SK-N-SH treated with all-trans-retinoic acid at 6 μM for 48 hours (cell line): ENCODE measurements around the gene CYREN.
A peak's percentile ranks its signal among the peaks of the same experiment; 100 is the strongest.

Experiments
- ATAC-seq: fragments of 200-7000 bp; cut with Tn5 transposase; 3 replicates; pipeline ENCODE4 v1.9.1; 2020; ENCODE audit warnings: mild to moderate bottlenecking, moderate library complexity
- ARNTL ChIP-seq: fragments of 450-650 bp; formaldehyde crosslinking; IDR thresholded peaks from 2 replicates; pipeline ENCODE4 v1.5.0; 2020; ENCODE audit warnings: low read depth, mild to moderate bottlenecking, moderate library complexity, borderline replicate concordance
- BACH2 ChIP-seq: fragments of 250-450 bp; sonication (Bioruptor Pico); IDR thresholded peaks from 2 replicates; pipeline ENCODE4 v1.9.0; 2021; ENCODE audit warnings: mild to moderate bottlenecking, borderline replicate concordance
- CSDC2 ChIP-seq: fragments of 250-450 bp; sonication (Bioruptor Pico); IDR thresholded peaks from 2 replicates; pipeline ENCODE4 v1.5.0; 2020; ENCODE audit warnings: mild to moderate bottlenecking, moderate library complexity
- GLIS3 ChIP-seq: fragments of 250-450 bp; sonication (Bioruptor Pico); IDR thresholded peaks from 2 replicates; pipeline ENCODE4 v1.5.0; 2020; ENCODE audit warnings: mild to moderate bottlenecking, moderate library complexity
- ISL1 ChIP-seq: fragments of 250-450 bp; sonication (Bioruptor Pico); IDR thresholded peaks from 2 replicates; pipeline ENCODE4 v2.1.2; 2022; ENCODE audit warnings: mild to moderate bottlenecking, moderate library complexity
- OSR1 ChIP-seq: fragments of 250-450 bp; sonication (Bioruptor Pico); IDR thresholded peaks from 2 replicates; pipeline ENCODE4 v1.8.0; 2022; ENCODE audit warnings: moderate library complexity, mild to moderate bottlenecking, inconsistent platforms
- RARB ChIP-seq: fragments of 250-450 bp; sonication (Bioruptor Pico); IDR thresholded peaks from 2 replicates; pipeline ENCODE4 v1.8.0; 2021; ENCODE audit warnings: mild to moderate bottlenecking, moderate library complexity
- SNAI2 ChIP-seq: fragments of 250-450 bp; sonication (Bioruptor Pico); IDR thresholded peaks from 2 replicates; pipeline ENCODE4 v1.5.0; 2020; ENCODE audit warnings: mild to moderate bottlenecking, moderate library complexity
- TCF4 ChIP-seq: fragments of 250-450 bp; sonication (Bioruptor Pico); IDR thresholded peaks from 2 replicates; pipeline ENCODE4 v1.8.0; 2021; ENCODE audit warnings: mild to moderate bottlenecking, moderate library complexity, borderline replicate concordance
- TOX ChIP-seq: fragments of 250-450 bp; sonication (Bioruptor Pico); IDR thresholded peaks from 2 replicates; pipeline ENCODE4 v1.8.0; 2021; ENCODE audit warnings: mild to moderate bottlenecking, moderate library complexity, borderline replicate concordance
- ZC3H10 ChIP-seq: fragments of 250-450 bp; sonication (Bioruptor Pico); IDR thresholded peaks from 2 replicates; pipeline ENCODE4 v1.5.1; 2021; ENCODE audit warnings: mild to moderate bottlenecking, moderate library complexity
- ZFP3 ChIP-seq: fragments of 250-450 bp; sonication (Bioruptor Pico); IDR thresholded peaks from 2 replicates; pipeline ENCODE4 v1.5.0; 2020; ENCODE audit warnings: mild to moderate bottlenecking, moderate library complexity
- ZFP30 ChIP-seq: fragments of 450-650 bp; formaldehyde crosslinking; IDR thresholded peaks from 2 replicates; pipeline ENCODE4 v1.5.0; 2022; ENCODE audit warnings: mild to moderate bottlenecking, moderate library complexity
- ZNF565 ChIP-seq: fragments of 450-650 bp; formaldehyde crosslinking; conservative IDR thresholded peaks from 2 replicates; pipeline ENCODE4 v1.5.0; 2020; ENCODE audit warnings: low read depth, mild to moderate bottlenecking, moderate library complexity
- ZNF70 ChIP-seq: fragments of 450-650 bp; formaldehyde crosslinking; IDR thresholded peaks from 2 replicates; pipeline ENCODE4 v1.5.0; 2020; ENCODE audit warnings: mild to moderate bottlenecking, moderate library complexity
- ZNF8 ChIP-seq: fragments of 450-650 bp; formaldehyde crosslinking; IDR thresholded peaks from 2 replicates; pipeline ENCODE4 v1.5.0; 2020; ENCODE audit warnings: mild to moderate bottlenecking, moderate library complexity
- TF ChIP-seq, protein P1 (sequence below): fragments of 250-450 bp; sonication (Bioruptor Pico); IDR thresholded peaks from 2 replicates; pipeline ENCODE4 v1.5.0; 2020; ENCODE audit warnings: mild to moderate bottlenecking, moderate library complexity
- TF ChIP-seq, protein P2 (sequence below): fragments of 250-450 bp; sonication (Bioruptor Pico); IDR thresholded peaks from 2 replicates; pipeline ENCODE4 v1.8.0; 2021; ENCODE audit warnings: low read depth, mild to moderate bottlenecking, moderate library complexity, borderline replicate concordance
- TF ChIP-seq, protein P3 (sequence below): fragments of 250-450 bp; sonication (Bioruptor Pico); IDR thresholded peaks from 2 replicates; pipeline ENCODE4 v1.8.0; 2020; ENCODE audit warnings: mild to moderate bottlenecking, moderate library complexity, borderline replicate concordance
- TF ChIP-seq, protein P4 (sequence below): fragments of 250-450 bp; sonication (Bioruptor Pico); IDR thresholded peaks from 2 replicates; pipeline ENCODE4 v1.5.1; 2020; ENCODE audit warnings: low read depth, mild to moderate bottlenecking, moderate library complexity
- TF ChIP-seq, protein P5 (sequence below): fragments of 250-450 bp; sonication (Bioruptor Pico); IDR thresholded peaks from 2 replicates; pipeline ENCODE4 v1.5.1; 2021; ENCODE audit warnings: mild to moderate bottlenecking, moderate library complexity

Gene CYREN, protein sequence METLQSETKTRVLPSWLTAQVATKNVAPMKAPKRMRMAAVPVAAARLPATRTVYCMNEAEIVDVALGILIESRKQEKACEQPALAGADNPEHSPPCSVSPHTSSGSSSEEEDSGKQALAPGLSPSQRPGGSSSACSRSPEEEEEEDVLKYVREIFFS

DNA sequence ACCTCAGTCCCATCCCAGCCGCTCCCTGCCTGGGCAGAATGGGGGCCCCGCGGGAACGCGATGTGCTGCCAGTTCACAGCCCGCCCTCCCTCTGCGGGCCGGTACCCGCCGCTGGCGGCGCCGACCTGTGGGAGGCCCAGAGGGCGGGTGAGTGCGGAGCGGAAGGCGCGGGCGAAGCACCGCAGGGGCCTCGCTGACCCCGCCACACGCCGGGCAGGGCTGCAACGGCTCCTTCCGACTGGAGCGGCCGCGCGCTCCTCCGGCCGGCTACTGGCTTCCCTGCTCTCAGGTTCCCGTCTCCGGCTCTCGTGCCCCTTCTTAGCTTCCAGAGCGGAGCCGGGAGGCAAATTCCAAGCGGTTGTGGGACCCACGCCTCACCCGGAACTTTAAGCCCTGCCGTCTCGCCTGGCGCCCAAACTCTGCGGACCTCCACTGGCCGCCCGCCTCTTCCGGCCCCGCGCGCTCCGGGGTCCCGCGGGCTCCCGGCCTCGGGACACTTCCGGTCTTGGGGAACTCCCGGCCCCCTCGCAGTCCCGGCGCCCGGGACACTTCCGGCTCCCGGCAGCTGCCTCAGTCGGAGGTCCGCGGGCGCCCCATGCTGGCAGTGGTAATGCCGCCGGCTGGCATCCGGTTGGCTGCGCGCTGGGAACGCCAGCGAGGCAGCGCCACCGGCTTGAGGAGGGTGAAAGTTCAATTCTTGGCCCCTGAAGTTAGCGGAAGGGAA, at the start of gene CYREN:
TSS of gene CYREN (minus strand) at position 434 of the 724 bp plus-strand sequence. CDS start 1,785 bp downstream, outside the sequence.
- ATAC-seq, result peak; percentile 98
- peak; percentile 21; the same call in 1 of the 2 replicates for TF ChIP-seq ZNF70 (CRISPR knock-in tag)
- peak; percentile 82; the same call in 1 of the 2 replicates for TF ChIP-seq ZFP3 (CRISPR knock-in tag)
- TF ChIP-seq, protein P1, sequence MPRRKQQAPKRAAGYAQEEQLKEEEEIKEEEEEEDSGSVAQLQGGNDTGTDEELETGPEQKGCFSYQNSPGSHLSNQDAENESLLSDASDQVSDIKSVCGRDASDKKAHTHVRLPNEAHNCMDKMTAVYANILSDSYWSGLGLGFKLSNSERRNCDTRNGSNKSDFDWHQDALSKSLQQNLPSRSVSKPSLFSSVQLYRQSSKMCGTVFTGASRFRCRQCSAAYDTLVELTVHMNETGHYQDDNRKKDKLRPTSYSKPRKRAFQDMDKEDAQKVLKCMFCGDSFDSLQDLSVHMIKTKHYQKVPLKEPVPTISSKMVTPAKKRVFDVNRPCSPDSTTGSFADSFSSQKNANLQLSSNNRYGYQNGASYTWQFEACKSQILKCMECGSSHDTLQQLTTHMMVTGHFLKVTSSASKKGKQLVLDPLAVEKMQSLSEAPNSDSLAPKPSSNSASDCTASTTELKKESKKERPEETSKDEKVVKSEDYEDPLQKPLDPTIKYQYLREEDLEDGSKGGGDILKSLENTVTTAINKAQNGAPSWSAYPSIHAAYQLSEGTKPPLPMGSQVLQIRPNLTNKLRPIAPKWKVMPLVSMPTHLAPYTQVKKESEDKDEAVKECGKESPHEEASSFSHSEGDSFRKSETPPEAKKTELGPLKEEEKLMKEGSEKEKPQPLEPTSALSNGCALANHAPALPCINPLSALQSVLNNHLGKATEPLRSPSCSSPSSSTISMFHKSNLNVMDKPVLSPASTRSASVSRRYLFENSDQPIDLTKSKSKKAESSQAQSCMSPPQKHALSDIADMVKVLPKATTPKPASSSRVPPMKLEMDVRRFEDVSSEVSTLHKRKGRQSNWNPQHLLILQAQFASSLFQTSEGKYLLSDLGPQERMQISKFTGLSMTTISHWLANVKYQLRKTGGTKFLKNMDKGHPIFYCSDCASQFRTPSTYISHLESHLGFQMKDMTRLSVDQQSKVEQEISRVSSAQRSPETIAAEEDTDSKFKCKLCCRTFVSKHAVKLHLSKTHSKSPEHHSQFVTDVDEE (CRISPR knock-in tag), result peak; percentile 92
- TF ChIP-seq, protein P2, sequence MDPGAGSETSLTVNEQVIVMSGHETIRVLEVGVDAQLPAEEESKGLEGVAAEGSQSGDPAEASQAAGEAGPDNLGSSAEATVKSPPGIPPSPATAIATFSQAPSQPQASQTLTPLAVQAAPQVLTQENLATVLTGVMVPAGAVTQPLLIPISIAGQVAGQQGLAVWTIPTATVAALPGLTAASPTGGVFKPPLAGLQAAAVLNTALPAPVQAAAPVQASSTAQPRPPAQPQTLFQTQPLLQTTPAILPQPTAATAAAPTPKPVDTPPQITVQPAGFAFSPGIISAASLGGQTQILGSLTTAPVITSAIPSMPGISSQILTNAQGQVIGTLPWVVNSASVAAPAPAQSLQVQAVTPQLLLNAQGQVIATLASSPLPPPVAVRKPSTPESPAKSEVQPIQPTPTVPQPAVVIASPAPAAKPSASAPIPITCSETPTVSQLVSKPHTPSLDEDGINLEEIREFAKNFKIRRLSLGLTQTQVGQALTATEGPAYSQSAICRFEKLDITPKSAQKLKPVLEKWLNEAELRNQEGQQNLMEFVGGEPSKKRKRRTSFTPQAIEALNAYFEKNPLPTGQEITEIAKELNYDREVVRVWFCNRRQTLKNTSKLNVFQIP (CRISPR knock-in tag), result peak; percentile 61; the same call in 1 of the 2 replicates
- TF ChIP-seq, protein P3, sequence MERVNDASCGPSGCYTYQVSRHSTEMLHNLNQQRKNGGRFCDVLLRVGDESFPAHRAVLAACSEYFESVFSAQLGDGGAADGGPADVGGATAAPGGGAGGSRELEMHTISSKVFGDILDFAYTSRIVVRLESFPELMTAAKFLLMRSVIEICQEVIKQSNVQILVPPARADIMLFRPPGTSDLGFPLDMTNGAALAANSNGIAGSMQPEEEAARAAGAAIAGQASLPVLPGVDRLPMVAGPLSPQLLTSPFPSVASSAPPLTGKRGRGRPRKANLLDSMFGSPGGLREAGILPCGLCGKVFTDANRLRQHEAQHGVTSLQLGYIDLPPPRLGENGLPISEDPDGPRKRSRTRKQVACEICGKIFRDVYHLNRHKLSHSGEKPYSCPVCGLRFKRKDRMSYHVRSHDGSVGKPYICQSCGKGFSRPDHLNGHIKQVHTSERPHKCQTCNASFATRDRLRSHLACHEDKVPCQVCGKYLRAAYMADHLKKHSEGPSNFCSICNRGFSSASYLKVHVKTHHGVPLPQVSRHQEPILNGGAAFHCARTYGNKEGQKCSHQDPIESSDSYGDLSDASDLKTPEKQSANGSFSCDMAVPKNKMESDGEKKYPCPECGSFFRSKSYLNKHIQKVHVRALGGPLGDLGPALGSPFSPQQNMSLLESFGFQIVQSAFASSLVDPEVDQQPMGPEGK (CRISPR knock-in tag), result peak; percentile 50; the same call in 1 of the 2 replicates
- peak; percentile 66 for TF ChIP-seq GLIS3 (CRISPR knock-in tag)
- no peak for TF ChIP-seq ZC3H10
- no peak for TF ChIP-seq SNAI2 (CRISPR knock-in tag)
- TF ChIP-seq OSR1 (CRISPR knock-in tag), result no peak
- TF ChIP-seq TOX (CRISPR knock-in tag), result no peak
- TF ChIP-seq RARB (CRISPR knock-in tag), result peak; percentile 51; the same call in 1 of the 2 replicates

DNA sequence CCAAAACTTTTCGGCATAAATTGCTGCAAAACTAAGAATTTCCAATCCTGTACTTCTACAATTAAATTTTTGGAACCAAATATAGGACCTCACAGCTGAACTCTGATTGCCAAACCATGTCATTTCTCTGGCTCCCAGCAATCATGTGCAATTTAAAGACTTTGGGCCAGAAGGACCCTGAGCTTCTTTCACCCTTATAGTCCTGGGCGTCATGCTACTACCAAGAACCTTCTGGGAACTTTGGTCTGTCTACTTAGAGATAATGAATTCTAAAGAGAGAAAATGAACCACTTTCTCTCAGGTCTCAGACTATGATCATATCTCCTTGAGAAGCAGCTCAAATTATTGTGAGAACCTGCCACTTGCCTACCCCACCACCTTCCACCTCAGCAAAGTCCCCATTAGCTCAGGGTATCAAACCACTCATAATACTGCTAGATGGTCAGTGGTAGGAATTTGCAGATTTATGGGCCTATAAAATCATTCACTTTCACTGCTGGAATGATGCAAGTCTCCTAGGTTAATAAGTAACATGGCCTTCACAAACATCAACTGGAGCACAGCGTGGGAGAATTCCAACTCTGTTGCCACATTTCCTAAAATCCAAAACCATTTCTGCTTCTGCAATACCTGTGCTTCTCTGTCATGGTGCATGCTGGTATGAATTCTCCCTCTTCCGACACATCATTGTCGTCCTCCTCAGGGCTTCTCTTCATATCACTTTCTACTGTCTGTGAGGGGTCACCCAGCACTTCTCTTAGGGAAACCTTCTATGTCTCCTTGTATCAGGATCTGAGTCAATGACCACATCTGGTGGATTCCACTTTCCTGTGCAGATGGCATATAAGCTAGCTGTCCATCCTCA, 47.4 kb upstream of the CYREN start:
- no peak for ATAC-seq
- no peak for TF ChIP-seq CSDC2 (CRISPR knock-in tag)
- TF ChIP-seq RARB (CRISPR knock-in tag), result no peak
- no peak for TF ChIP-seq SNAI2 (CRISPR knock-in tag)
- TF ChIP-seq GLIS3 (CRISPR knock-in tag), result no peak
- no peak for TF ChIP-seq TCF4 (CRISPR knock-in tag)
- no peak for TF ChIP-seq ZC3H10
- TF ChIP-seq TOX (CRISPR knock-in tag), result no peak
- TF ChIP-seq BACH2 (CRISPR knock-in tag), result no peak
- TF ChIP-seq, protein P3 (CRISPR knock-in tag), result no peak
- TF ChIP-seq, protein P4, sequence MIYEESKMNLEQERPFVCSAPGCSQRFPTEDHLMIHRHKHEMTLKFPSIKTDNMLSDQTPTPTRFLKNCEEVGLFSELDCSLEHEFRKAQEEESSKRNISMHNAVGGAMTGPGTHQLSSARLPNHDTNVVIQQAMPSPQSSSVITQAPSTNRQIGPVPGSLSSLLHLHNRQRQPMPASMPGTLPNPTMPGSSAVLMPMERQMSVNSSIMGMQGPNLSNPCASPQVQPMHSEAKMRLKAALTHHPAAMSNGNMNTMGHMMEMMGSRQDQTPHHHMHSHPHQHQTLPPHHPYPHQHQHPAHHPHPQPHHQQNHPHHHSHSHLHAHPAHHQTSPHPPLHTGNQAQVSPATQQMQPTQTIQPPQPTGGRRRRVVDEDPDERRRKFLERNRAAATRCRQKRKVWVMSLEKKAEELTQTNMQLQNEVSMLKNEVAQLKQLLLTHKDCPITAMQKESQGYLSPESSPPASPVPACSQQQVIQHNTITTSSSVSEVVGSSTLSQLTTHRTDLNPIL (CRISPR knock-in tag), result no peak
- TF ChIP-seq, protein P5, sequence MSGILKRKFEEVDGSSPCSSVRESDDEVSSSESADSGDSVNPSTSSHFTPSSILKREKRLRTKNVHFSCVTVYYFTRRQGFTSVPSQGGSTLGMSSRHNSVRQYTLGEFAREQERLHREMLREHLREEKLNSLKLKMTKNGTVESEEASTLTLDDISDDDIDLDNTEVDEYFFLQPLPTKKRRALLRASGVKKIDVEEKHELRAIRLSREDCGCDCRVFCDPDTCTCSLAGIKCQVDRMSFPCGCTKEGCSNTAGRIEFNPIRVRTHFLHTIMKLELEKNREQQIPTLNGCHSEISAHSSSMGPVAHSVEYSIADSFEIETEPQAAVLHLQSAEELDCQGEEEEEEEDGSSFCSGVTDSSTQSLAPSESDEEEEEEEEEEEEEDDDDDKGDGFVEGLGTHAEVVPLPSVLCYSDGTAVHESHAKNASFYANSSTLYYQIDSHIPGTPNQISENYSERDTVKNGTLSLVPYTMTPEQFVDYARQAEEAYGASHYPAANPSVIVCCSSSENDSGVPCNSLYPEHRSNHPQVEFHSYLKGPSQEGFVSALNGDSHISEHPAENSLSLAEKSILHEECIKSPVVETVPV, result no peak
- TF ChIP-seq ARNTL (CRISPR knock-in tag), result no peak
- TF ChIP-seq ZFP30, result no peak
- no peak for TF ChIP-seq ISL1 (CRISPR knock-in tag)
- no peak for TF ChIP-seq ZNF565
- TF ChIP-seq ZNF8 (CRISPR knock-in tag), result no peak
